Thoracic aorta (tissue), 2 donors: Measurements from ENCODE around the gene GDPD4. TPM values are rescaled to one million over a fixed set of nuclear protein-coding genes. Genes with fewer than 3 reads are reported as not detected.

Source experiments
- ATAC-seq: fragments of 150-250 bp; one replicate; pipeline ENCODE4 v1.8.0; 2017; ENCODE audit warnings: low read depth; ENCODE audit not compliant: insufficient number of reproducible peaks, low FRiP score
- DNase-seq: peaks from one replicate; pipeline ENCODE4 v3.0.0-alpha.2; 2020; ENCODE audit warnings: low spot score
- H3K27ac ChIP-seq, 2 donors: fragments of 200-600 bp; sonication (generic); 1 replicate in 1 of 2; 2 replicates in 1 of 2; pipeline ENCODE4 v1.5.1; 2016; ENCODE audit warnings: mild to moderate bottlenecking in 2 of 2, moderate library complexity in 2 of 2
- H3K27me3 ChIP-seq: fragments of 200-600 bp; sonication (generic); replicated peaks from 2 replicates; pipeline ENCODE4 v1.6.0; 2016; ENCODE audit warnings: mild to moderate bottlenecking; ENCODE audit not compliant: insufficient read depth
- H3K36me3 ChIP-seq: fragments of 200-600 bp; sonication (generic); one replicate; pipeline ENCODE4 v1.5.1; 2016
- H3K4me1 ChIP-seq, 2 donors: fragments of 200-600 bp; sonication (generic); 1 replicate in 1 of 2; 2 replicates in 1 of 2; pipeline versions ENCODE4 v1.5.1 to v1.6.0; 2016; ENCODE audit warnings: low read depth in 2 of 2, mild to moderate bottlenecking in 1 of 2; ENCODE audit not compliant: control insufficient read depth in 1 of 2
- H3K4me3 ChIP-seq: fragments of 200-600 bp; sonication (generic); 2 replicates; pipeline ENCODE4 v1.5.1; 2016; ENCODE audit warnings: mild to moderate bottlenecking
- H3K9me3 ChIP-seq: fragments of 200-600 bp; sonication (generic); 2 replicates; pipeline ENCODE4 v1.5.1; 2016
- total RNA-seq, 2 donors: library from RNA; depleted of rRNA; stranded (reverse); fragments of >200 nt; gene quantifications; one replicate each; pipeline versions ENCODE4 v1.1.0 to v1.2.3, GENCODE V29; 2016
- TF ChIP-seq, protein P1 (sequence below): fragments of 200-600 bp; sonication (generic); IDR thresholded peaks from one replicate; pipeline ENCODE4 v1.5.1; 2019; ENCODE audit warnings: antibody characterized with exemption

Gene GDPD4
- total RNA-seq, 2 donors from 2014 or later: not detected

DNA sequence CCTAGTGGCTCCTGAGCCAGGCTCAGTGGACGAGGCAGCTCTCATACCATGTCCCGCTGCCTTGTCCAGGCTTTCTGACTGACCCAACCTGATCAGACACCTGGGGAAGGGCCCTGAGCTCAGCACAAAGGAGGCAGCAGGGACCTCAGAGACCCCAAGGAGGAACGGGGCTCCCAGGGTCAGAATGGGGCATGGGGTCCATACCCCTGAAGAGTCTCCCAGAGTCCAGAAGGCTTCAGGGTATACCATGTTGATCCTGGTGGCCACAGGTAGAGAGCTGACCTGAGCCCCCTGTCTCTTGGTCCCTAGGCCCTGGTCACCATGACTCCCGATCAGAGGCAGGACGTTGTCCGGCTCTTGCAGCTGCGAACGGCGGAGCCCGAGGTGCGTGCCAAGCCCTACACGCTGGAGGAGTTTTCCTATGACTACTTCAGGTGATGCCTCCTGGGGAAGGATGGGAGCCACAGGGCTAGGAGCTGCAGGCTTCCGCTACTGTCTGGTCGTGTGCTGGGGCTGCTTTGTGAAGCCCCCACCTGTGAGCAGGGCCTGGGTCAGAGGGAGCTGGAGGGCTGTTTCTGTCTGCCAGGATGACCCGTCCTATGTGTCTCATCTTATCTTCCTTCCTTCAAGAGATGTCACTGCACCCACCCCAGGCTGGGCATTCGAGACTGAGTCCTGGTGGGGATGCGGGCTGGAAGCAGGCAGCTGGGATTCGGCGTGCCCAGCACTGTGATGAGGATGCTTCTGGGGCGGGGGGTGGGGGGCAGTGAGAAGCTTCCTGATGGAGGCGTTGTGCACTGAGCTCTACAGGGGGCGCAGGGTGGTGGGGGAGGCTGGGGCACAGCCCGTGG, 99.3 kb downstream of the GDPD4 start:
- H3K4me3 ChIP-seq: no peak overlapping the region
- no peak overlapping the region for H3K27ac ChIP-seq
- H3K9me3 ChIP-seq: no peaks in the 10 kb centered on the region
- DNase-seq (no peak), ATAC-seq (no peak)
- no peaks in the 10 kb centered on the region for H3K27me3 ChIP-seq
- TF ChIP-seq, protein P1, sequence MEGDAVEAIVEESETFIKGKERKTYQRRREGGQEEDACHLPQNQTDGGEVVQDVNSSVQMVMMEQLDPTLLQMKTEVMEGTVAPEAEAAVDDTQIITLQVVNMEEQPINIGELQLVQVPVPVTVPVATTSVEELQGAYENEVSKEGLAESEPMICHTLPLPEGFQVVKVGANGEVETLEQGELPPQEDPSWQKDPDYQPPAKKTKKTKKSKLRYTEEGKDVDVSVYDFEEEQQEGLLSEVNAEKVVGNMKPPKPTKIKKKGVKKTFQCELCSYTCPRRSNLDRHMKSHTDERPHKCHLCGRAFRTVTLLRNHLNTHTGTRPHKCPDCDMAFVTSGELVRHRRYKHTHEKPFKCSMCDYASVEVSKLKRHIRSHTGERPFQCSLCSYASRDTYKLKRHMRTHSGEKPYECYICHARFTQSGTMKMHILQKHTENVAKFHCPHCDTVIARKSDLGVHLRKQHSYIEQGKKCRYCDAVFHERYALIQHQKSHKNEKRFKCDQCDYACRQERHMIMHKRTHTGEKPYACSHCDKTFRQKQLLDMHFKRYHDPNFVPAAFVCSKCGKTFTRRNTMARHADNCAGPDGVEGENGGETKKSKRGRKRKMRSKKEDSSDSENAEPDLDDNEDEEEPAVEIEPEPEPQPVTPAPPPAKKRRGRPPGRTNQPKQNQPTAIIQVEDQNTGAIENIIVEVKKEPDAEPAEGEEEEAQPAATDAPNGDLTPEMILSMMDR: no peak
- H3K36me3 ChIP-seq: no peaks in the 10 kb centered on the region
- no peaks in the 10 kb centered on the region for H3K4me1 ChIP-seq

DNA sequence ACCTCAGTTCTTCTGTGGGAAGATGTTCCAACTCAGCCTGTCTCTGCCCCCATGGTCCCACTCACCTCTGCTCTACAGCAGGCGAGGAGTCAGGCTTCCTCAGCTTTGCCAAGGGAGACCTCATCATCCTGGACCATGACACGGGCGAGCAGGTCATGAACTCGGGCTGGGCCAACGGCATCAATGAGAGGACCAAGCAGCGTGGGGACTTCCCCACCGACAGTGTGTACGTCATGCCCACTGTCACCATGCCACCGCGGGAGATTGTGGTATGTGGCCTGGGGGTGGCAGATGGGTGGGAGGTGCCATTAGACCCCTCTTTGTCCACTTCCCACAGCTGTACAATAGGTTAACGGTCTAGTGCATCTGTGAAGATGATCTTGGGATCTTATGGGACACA, 100.1 kb downstream of the GDPD4 start:
- Histone ChIP-seq H3K9me3 (no peaks in the 10 kb centered on the region), H3K27me3 (no peaks in the 10 kb centered on the region), H3K36me3 (no peaks in the 10 kb centered on the region), H3K27ac (no peak overlapping the region), H3K4me1 (no peaks in the 10 kb centered on the region), H3K4me3 (no peak overlapping the region)
- DNase-seq (no peak), ATAC-seq (no peak)
- TF ChIP-seq, protein P1: no peak

DNA sequence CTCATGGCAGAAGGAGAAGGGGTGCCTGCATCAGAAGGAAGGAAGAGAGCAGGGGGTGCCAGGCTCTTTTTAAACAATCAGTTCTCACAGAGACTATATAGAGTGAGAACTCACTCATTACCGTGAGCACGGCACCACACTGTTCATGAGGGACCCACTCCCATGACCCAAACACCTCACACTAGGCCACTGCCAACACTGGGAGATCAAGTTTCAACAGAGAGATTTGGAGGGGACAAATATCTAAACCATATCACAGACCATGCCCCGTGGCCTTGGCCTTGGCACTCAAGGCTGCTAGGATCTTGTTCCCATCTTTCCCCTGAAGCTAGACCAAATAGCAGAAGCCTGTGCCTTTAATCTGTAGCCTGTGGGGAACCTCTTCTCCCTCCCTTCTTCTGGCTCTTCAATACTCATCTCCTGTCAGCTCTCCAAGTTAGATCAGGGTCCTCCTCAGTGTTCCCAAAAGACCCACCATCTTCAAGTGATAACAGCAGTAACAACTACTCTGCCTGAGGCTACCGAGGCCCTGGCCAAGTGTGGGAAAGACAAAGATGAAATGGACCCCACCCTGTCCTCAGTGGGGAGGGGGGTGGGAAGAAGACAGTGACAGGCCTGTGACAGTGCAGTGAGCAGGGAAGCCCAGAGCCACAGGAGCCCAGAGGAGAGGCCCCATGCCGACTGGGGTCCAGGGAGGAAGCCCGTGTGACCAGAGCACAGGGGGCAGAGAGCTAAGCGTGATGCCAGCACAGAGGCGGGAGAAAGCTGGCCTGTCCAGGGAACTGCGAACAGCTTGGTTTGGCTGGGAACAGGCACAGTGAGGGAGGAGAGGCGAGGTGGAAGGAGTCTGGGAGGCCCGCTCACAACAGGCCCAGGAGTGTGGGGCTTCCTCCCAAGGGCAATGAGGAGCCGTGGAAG, 100.9 kb downstream of the GDPD4 start:
- Histone ChIP-seq H3K4me1 (no peaks in the 10 kb centered on the region), H3K9me3 (no peaks in the 10 kb centered on the region), H3K36me3 (no peaks in the 10 kb centered on the region), H3K27me3 (no peaks in the 10 kb centered on the region), H3K4me3 (no peak overlapping the region), H3K27ac (no peak overlapping the region)
- TF ChIP-seq, protein P1: no peak
- ATAC-seq: no peak
- no peak for DNase-seq

DNA sequence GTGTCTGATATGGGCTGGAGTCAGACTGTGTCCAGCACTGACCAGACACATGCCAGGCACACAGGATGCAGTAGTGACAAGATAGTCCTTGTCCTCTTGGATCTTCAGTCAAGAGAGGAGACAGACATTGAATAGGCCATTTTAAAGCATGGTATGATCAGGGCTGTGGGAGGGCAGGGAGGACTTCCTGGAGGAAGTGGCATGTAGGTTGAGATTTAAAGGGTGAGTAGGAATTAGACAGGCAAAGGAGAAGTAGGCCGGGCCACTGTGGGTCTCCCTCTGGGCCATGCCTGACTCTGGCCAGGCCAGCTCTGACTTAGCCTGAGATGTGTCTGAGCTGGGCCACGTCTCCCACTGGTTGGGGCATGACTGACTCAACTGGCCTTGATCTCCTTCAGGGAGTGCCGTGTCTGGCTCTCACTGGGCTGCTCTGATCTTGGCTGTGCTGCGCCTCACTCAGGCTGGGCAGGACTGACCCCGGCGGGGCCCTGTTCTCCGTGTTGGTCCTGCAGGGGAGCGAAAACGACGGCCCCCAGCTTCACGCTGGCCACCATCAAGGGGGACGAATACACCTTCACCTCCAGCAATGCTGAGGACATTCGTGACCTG, 102.2 kb downstream of the GDPD4 start:
- no peak for ATAC-seq
- DNase-seq: no peak
- no peaks in the 10 kb centered on the region for H3K4me1 ChIP-seq
- TF ChIP-seq, protein P1: no peak
- no peak overlapping the region for H3K27ac ChIP-seq
- H3K27me3 ChIP-seq: no peaks in the 10 kb centered on the region
- no peaks in the 10 kb centered on the region for H3K9me3 ChIP-seq
- no peaks in the 10 kb centered on the region for H3K36me3 ChIP-seq
- H3K4me3 ChIP-seq: no peak overlapping the region

DNA sequence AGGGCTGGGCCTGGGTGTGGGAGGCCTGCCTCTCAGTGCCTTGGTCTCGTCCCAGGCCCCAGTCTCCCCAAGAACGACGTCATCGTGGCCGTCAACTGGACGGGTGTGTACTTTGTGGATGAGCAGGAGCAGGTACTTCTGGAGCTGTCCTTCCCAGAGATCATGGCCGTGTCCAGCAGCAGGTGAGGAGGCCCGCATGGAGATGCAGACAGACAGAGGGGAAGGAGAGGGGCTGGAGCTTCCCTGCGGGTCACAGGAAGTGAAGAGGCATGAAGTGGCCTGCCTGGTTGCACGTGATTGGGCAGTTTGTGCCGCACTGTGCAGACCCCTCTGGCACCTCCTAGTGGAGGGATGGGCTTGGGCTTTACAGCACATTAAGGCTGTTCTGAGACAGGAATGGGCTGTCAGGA, 103.0 kb downstream of the GDPD4 start:
- Histone ChIP-seq H3K27ac (no peak overlapping the region), H3K4me3 (no peak overlapping the region), H3K4me1 (no peaks in the 10 kb centered on the region), H3K36me3 (no peaks in the 10 kb centered on the region), H3K27me3 (no peaks in the 10 kb centered on the region), H3K9me3 (no peaks in the 10 kb centered on the region)
- TF ChIP-seq, protein P1: no peak
- DNase-seq (no peak), ATAC-seq (no peak)
